CD4-positive, alpha-beta T cell treated with Interleukin-6 for 4 hours (primary cell): ENCODE measurements around the gene KCNH1.
"Not testable (repeated sequence)": the region's sequence is repeated elsewhere in the genome, so short reads cannot be mapped to it uniquely, and the experiment has no call there.

Experiments used
- DNase-seq: peaks from one replicate; pipeline ENCODE4 v3.0.0-alpha.2; 2020; ENCODE audit warnings: mixed read lengths

The KCNH1 gene

DNA sequence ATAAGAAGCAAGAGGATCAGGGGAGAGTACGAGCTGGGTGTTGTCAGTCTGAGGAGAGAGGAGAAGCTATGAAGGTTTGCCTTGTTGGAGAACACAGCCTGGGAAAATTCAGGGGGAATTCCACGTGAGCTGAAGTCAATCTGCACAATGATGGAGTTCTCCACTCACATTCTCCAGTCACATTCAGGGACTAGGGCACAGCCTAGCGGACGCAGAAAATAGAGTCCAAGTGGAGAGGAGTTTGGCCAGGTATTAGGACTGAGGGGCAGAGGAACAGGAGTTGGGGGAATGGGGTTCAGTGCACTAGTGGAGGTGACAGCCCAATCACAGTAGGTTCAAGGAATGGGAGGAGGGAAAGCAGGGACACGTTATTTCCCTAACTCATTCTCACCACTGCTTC lies 124.0 kb downstream of the KCNH1 start:
- no peak for DNase-seq

DNA sequence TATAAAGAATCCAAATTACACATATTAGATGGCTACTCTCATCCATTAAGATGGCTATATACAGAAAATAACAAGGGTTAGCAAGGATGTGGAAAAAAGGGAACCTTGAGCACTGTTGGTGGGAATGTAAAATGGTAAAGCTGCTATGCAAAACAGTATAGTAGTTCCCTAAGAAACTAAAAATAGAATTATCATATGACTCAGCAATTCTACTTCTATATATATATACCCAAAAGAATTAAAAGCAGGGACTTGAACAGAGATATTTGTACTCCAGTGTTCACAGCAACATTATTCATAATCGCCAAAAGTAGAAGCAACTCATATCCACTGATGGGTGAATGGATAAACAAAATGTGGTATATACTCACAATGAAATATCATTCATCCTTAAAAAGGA lies 126.1 kb downstream of the KCNH1 start:
- DNase-seq = no peak

DNA sequence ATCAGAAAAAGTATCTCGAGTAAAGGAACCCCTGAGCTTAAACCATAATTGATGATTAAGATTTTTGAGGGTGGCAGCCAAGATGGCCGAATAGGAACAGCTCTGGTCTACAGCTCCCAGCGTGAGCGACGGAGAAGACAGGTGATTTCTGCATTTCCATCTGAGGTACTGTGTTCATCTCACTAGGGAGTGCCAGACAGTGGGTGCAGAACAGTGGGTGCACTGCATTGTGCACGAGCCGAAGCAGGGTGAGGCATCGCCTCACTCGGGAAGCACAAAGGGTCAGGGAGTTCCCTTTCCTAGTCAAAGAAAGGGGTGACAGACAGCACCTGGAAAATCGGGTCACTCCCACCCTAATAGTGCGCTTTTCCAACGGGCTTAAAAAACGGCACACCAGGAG lies 138.0 kb downstream of the KCNH1 start:
- DNase-seq = not testable (repeated sequence)

DNA sequence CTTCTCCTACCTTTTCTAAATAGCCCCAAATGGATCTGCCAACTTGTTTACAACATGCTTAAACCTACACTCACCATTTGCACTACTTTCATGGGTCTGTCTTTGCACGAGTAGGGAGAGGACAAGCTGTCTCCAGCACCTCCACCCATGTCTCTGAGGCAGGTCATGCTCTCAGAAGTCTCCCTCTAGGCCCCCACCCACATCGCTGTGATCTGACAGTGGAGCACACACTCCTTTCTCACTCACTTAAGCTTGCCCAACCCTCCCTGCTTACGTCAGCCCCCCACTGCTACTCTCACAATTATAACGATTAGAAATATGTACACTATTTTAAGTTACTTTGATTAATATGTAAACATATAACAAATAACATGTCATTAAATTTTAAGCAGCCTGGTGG lies 141.1 kb downstream of the KCNH1 start:
- DNase-seq = no peak

DNA sequence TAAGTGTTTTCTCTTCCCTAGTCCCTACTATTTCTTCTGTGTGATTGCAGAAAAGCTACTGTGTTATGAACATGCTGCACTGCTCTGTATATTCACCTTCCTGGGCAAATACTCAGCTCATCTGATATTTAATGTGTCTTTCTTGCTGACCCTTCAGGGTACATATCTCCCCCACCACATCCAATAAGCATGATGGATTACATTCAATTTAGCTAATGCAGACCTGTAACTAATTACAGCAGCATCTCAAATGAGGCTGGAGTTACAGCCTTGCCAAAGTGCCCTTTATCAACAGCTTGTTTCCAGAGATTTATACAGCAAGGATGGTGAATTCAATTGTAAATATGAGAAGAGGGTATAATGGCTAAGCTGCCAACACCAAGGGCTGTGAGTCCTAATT lies 144.0 kb downstream of the KCNH1 start:
- DNase-seq = no peak

DNA sequence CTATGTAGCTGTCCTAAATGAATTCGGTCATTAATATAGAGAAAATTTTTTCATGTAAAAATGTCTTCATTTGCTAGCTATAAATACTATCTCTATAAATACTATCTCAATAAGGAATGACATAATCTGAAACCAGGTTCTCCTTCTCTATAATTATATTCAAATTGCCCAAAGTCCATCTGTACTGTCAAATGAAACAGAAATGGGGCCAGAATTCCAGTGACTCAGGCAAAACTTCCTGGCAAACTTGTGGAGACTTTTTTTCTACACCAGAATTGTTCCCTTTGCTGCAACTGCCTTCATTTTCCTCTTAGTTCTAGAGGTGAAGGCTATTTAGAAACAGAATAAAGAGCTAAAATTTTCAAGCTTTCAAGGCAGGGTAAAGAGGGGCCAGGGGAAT lies 152.5 kb downstream of the KCNH1 start:
- DNase-seq = no peak

DNA sequence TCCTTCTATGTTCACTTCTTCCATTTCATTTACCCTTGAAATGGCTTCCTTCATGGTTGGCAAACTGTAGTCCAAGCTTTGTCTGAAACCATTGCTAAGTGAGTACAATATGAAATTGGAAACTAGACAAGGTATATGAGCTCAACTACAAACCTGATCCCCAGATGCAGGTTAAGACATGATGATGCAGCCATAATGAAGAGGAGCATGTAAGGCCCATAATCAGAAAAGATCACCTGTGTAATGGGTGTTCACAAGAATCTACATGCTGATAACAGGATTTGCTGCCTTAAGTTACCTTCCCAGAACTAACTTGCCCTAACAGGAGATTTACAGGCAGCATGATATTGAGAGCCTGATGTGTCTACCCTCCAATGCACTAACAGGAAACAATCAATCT lies 153.9 kb downstream of the KCNH1 start:
- DNase-seq = no peak

DNA sequence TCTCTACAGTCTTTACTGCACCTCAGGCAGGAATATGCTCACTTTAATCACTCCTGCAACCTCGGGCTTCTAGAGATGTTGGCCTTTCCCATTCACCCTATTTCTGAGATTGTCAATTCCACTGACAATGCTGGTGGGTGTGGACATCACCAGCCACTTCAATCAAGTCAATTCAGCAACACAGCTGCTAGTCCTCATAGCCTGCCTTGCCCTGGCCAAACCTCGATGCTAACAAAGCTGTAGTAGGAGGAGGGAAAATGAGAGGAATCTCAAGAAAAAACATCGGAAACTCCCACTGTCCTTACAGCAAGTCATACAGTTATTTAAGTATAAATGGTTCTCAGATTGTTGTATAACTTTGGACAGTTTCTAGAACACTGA lies 155.0 kb downstream of the KCNH1 start:
- no peak for DNase-seq

DNA sequence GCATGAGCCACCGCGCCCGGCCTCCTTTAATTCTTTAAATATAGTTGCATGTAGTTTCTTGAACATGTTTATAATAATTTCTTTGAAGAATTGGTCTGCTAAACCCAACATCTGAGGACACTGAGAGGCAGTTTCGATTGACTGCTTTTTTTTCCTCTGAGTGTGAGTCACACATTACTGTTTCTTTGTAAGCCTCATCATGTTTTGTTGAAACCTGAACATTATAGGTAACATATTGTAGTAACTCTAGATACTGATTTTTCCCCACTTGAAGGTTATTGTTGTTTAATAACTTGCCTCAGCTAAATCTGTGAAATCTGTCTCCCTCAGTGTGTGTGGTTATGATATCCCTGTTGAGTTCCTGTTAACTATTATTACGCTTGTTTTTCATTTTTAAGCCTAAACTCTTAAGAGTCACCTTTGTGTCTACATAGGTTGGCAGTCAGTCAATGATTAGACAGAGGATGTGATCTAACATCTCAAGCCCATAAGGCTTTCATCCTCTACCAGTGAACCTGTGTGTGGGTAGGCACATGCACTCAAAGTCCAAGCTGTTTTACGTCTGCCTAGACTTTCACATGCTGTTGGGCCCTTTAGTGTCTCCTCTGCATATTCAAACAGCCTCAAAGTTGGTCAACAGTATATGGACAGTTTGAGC lies 155.5 kb downstream of the KCNH1 start:
- no peak for DNase-seq

DNA sequence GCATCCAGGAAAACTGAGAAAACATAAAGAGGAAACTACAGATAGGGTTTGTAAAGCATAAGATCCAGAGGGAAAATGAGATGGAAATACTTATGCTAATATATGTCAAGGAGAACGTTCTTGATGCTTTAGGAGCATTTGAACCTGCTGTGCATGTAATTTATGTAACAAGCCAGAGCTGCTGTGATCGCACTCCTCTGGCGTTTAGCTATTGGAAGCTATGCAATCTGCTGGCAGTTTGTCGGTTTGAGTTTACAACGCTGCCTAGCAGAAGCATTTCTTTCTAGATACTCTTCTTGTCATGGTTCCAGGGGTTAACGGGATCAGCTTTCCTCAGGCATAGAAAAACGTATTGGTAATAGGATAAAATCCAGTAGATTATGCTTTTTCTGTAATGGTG lies 182.7 kb downstream of the KCNH1 start:
- no peak for DNase-seq

DNA sequence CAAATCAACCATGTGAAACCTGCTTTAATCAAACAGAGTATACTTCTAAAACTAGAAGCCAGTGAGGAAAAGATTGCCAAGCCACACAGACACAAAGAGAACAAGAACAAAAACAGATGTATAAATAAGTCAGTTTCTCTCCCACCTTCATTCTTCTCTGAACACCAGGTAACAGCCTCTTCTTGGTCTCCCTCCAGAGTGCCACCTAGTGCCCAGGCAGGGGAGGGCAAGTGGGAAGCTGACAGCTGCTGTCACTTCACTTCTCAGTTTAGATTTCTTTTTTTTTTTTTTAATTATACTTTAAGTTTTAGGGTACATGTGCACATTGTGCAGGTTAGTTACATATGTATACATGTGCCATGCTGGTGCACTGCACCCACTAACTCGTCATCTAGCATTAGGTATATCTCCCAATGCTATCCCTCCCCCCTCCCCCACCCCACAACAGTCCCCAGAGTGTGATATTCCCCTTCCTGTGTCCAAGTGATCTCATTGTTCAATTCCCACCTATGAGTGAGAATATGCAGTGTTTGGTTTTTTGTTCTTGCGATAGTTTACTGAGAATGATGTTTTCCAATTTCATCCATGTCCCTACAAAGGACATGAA lies 183.9 kb downstream of the KCNH1 start:
- peak; percentile 41 for DNase-seq

DNA sequence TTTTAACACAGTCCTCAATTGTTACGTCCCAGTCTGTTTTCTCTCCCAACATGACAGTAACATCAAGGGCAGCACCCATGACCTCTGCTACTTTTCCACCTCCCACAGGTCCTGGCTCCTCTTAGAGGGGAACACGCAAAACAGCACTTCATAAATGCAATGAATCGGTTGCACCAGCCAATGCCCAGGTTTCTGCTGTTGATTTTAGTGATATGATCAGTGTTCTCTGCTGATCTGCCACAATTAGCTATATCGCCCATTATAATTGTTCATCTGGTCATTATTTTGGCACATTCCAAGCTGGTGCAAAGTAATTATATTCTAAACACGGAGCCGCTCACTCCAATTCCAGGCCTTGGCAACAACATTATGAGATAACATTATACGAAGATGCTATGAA lies 184.5 kb downstream of the KCNH1 start:
- DNase-seq = no peak

DNA sequence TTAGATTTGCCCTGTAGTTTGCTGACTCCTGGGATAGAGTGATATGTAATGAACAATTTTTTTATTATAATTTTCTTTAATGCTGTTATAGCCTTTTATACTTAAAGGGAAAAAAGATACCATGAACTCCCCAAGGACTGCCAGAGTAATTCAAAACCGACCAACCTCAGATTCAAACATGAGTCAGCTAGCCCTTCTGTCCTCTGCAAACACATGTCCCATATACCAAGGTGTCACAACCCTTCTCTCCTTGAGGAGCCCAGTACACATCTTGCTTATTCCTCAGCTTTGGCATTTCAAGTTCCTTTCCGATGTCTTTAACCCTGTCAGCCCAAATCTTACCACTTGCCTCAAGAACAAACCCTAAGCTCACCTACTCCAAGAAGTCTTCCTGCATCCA lies 184.9 kb downstream of the KCNH1 start:
- DNase-seq = no peak

DNA sequence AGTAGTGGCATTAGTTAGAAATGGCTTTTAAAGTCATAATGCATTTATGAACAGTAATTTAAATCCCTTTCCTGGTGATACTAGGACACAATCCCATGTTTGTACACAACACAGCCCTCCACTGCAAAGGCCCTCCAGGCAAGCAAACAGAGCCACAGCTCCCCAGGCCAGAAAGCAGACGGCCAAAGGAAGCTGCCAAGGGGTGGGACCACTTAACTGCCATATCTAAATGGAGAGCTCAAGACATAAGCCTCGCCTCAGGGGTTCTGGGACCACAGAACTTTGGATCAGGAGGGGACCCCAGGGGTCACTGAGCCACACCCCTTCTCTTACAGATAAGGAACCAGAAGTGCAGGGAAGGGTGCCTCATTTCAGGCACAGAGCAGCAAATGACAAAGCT lies 189.7 kb downstream of the KCNH1 start:
- no peak for DNase-seq

DNA sequence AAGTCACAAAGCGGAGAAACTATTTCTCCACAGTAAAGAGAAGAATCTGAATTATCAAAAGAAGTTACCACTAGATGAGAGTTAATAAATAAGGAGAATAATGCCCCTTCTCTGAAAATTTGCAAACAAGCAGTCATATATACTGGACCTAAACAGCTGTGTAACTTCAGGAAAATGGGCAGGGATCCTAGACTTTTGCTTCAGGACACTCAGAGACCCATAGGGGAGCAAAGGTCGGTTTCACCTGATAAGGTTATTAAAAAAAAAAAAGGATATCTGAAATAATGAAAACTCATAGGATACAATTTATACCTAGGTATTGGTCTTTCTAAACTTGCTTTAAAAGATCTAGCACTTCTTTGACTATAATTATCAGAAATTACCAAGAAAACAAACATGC lies 191.4 kb downstream of the KCNH1 start:
- DNase-seq = no peak

DNA sequence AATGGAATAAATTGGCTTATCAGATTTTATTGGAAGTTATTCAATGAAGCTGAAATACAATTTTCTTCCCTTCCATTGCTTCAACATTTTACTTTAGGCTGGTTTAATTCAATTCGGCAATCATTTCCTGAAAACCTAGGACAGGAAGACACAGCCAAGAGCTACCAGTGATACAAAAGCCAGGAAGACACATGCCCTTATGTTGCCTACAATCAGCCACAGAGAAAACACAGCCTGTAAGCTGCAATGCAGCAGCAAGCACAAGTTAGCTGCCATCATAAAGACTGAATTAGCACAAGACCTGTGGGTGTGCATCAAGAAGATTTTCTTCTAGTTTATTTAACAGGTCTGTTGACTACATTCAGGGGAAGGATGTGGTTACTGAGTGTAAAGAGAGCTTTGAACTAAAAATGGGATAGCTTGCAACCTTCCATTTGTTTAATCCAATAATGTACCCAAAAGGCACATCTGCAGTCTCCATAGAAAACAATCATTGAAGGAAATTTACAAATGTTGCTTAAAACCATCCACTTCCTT lies 193.8 kb downstream of the KCNH1 start:
- DNase-seq = no peak

DNA sequence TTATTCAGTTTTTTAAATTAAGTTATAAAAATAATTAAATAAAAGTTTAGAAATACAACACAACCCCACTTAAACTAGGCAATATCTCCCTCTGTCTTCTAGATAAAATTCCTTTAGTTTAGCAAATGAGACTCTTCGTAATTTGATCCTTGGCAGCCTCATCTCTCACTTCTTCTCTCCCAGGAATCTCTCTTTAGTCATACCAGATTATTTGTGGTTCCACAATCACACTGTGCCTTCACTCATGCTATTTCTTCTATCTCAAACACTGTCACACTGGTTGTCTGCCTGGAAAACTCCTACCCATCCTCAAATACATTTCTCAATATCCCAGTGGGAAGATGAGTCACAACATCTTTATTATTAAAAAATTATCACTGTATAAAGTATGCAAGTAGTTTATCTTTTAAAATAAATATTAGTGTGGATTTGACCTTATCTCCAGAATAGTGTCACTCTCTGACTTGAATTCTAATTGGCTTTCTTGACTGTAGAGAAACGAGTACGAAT lies 195.5 kb downstream of the KCNH1 start:
- no peak for DNase-seq

DNA sequence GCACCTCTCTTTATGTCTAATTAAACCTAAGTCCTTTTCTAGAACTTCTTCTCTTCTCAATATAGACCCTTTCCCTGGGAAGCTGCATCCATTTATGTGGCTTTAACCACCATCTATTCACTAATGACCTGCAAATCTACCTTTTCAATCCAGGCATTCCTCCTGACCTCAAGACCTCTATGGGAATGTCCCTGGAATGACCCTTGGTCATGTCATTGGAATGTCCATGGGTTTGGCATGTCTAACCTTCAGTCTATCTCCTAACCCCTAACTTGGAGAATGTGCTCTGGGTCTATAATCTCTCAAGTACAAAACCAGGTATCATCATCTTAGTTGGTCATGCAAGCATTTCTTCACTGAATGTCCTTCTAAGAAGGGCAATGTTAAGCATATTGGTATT lies 196.1 kb downstream of the KCNH1 start:
- DNase-seq = no peak

DNA sequence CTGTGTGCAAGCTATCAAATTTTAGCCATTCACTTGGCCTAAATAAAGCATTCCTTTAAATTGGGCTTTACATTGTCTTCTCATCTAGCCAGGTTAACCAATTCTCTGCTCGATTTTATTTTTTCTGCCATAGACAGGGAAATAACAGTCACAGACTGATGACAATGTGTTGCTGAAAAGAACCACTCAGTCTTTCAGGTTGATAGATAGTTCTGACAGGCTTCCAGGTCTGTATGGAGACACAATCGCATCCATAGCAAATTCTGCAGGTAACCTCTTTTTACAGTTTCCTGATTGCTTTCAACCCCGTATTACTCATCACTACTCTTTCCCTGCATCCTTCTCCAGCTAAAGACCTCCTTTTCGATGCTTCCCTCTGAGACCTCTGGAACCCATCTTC lies 198.0 kb downstream of the KCNH1 start:
- no peak for DNase-seq

DNA sequence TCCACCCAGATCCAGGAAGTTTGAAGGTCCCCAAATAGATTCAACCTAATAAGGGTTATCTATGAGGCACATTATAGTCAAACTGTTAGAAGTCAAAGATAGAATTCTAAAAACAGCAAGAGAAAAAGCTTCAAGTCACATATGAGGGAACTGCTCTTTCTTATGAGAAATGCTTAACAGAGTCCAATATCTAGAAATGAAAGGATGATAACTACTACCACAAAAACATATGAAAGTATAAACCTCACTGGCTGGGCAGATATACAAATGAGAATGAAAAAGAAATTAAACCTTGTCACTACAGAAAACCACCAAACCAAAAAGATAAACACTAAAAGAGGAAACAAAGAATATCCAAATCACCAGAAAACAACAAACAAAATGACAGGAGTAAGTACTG lies 201.8 kb downstream of the KCNH1 start:
- no peak for DNase-seq

DNA sequence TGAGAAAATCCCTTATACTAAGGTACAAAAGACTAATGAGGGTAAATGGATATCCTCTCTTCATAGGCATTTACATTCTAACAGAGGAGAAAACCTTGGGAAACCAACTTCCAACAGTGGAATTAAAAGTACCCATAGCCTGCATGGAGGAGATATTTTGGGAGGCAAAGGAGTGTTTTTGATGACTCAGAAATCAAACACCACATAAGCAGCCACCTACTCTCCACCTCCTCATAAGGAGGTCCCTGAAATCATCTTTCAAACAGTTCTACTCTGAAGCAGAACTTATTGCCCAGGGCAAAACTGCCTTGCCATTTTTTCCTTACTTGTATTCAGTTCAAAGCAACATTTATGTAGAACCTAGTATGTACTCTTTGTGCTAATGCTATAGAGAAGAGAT lies 211.3 kb downstream of the KCNH1 start:
- no peak for DNase-seq

DNA sequence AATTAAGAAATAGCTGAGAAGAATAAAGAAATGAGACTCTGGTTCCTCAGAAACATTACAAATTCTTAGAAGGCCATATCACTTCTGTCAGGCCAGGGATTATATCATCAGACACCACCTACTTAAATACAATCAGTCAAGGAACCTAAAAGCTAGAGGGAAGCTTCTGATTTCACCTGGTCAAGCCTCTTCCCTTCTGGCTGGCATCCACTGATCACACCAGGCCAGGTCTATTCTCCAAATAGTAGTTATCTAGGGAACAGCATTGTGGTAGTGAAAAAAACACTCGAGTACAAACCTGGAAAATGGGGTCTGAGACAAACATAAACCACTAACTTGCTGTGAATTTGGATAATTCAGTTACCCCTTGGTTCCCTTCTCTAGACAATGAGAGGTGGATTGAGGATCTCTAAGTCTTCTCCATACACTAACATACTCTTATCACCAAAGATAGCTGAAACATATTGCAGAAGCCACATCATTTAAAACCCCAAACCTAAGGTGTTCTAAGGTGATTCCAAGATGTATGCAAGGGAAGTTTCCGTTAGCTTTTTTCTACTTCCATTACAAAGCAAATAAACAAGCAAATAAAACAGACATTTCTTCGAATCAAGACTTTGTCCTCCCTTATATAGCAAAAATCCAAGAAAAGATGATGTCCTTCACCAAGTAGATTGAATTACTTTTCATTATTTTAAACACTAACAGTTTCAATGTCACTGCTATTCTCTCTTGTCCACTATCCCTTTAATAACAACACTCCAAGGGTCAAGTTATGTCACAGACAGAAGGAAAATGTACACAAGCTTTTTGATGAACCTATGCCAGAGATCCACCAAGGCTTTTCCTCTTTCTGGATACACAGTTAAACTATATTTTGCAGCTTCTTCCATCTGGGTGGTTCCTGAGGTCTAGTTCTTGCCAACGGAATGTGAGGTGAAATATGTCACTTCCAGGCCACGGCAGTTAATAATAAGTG lies 212.9 kb downstream of the KCNH1 start:
- DNase-seq = no peak

DNA sequence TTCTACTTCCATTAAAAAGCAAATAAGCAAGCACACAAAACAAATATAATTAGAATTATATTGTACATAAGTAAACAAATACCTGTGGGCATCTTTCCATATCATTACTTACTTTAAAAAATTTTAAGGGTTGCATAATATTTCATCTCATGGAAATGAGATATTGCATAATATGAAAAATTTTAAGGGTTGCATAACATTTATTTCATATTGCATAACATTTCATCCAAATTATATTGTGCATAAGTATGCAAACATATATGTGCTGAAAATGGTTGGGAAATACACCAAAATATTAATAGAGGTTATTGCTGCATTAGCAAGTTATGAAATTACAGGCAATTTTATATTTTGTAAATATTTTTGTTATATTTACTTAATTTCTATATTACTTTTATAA lies 213.7 kb downstream of the KCNH1 start:
- no peak for DNase-seq

DNA sequence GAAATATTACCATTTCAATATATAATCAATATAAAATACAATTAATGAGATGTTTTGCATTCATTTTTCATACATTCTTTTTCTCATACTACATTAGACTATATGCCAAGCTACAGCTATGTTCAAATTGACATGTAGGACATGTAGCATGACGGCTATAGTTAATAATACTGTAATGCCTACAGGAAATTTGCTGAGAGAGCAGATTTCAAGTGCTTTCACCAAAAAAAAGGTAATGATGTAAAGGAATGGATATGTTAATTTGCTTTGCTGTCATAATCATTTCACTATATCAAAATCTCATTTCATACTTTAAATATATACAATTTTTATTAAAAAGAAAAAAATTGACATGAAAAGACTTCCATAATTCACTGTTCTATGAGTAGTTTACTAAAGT lies 215.1 kb downstream of the KCNH1 start:
- DNase-seq = no peak
